ENCODE data around the gene MBTPS1. TPM values are rescaled to one million over a fixed set of nuclear protein-coding genes. Genes with fewer than 3 reads are reported as not detected.
A peak's percentile ranks its signal among the peaks of the same experiment; 100 is the strongest.

MBTPS1 gene
- total and polyA plus RNA-seq, 9 of the 15 experiments (the other 6 are each of a cell fraction or from before 2014, with no cell fraction given) = 2.8 to 57.6 (median 43.8) TPM

- TF ChIP-seq ZNF407 (IDR thresholded peaks at IDR 0.05; ENCODE audit: low read depth) = no peak
- TF ChIP-seq BRF1 (IDR thresholded peaks at IDR 0.05; ENCODE audit: borderline replicate concordance, extremely low read depth, insufficient read length) = no peak
- TF ChIP-seq TAL1 (IDR thresholded peaks at IDR 0.05) = no peak
- no peak for TF ChIP-seq STAT6 (CRISPR knock-in tag; IDR thresholded peaks at IDR 0.05)
- TF ChIP-seq ZNF398 (CRISPR knock-in tag; IDR thresholded peaks at IDR 0.05) = 0 out of 2 replicates have a peak, but pooled peaks have one; percentile 9
- TF ChIP-seq PKNOX1 (IDR thresholded peaks at IDR 0.05) = no peak; the same call in 1 of the 2 replicates
- peak; percentile 21 for TF ChIP-seq E2F8 (IDR thresholded peaks at IDR 0.05; ENCODE audit: low read depth, partially characterized antibody)
- TF ChIP-seq TBL1XR1 (IDR thresholded peaks at IDR 0.05; ENCODE audit: low read length in 2 of 2) = no peak
- TF ChIP-seq RCOR1 (IDR thresholded peaks at IDR 0.05; ENCODE audit: borderline replicate concordance in 1 of 2, low read depth in 2 of 2, low read length in 2 of 2) = no peak
These were observed 23.0 kb upstream of the MBTPS1 start (continued) for GRCh38 chr16:84139628-84140258.
